DMS153 (cell line): ENCODE results near the gene LSM3.

Experiments
- DNase-seq: peaks from one replicate; lab custom pipeline; 2025; lab: John Stamatoyannopoulos, UW

Gene LSM3

GRCh38 chr3:14178247-14179113 is at the start of gene LSM3, which contains the start of gene XPC:
LSM3 (plus strand) TSS chr3:14178817; CDS start chr3:14178861, 44 bp downstream.
XPC (minus strand) TSS chr3:14178601; CDS start chr3:14178568, 33 bp downstream.
- DNase-seq, result peak; percentile 91

GRCh38 chr3:14129296-14129695 is 49.3 kb upstream of the LSM3 start:
- DNase-seq, result no peak

- no peak for DNase-seq
These were observed 48.4 kb upstream of the LSM3 start for GRCh38 chr3:14130230-14130629.

- DNase-seq, result no peak
These were observed 47.9 kb upstream of the LSM3 start for GRCh38 chr3:14130707-14131106.

- no peak for DNase-seq
These were observed 47.5 kb upstream of the LSM3 start for GRCh38 chr3:14131134-14131533.

GRCh38 chr3:14132120-14132519 is 46.5 kb upstream of the LSM3 start:
- DNase-seq, result no peak

- no peak for DNase-seq
These were observed 45.9 kb upstream of the LSM3 start for GRCh38 chr3:14132689-14133088.

- DNase-seq, result no peak
These were observed 45.3 kb upstream of the LSM3 start for GRCh38 chr3:14133188-14133800.

GRCh38 chr3:14133876-14134275 is 44.7 kb upstream of the LSM3 start:
- DNase-seq, result no peak

GRCh38 chr3:14134291-14134690 is 44.3 kb upstream of the LSM3 start:
- no peak for DNase-seq

- DNase-seq, result no peak
These were observed 43.0 kb upstream of the LSM3 start for GRCh38 chr3:14135581-14135980.

GRCh38 chr3:14137004-14137403 is 41.6 kb upstream of the LSM3 start:
- no peak for DNase-seq

GRCh38 chr3:14137445-14137844 is 41.2 kb upstream of the LSM3 start:
- no peak for DNase-seq

- DNase-seq, result no peak
These were observed 40.3 kb upstream of the LSM3 start for GRCh38 chr3:14138109-14138877.

GRCh38 chr3:14138878-14139655 is 39.5 kb upstream of the LSM3 start:
- DNase-seq, result no peak

GRCh38 chr3:14139771-14140170 is 38.8 kb upstream of the LSM3 start:
- no peak for DNase-seq

GRCh38 chr3:14140668-14141067 is 37.9 kb upstream of the LSM3 start:
- no peak for DNase-seq

GRCh38 chr3:14141144-14141543 is 37.5 kb upstream of the LSM3 start:
- peak; percentile 45 for DNase-seq

GRCh38 chr3:14141602-14142341 is 36.8 kb upstream of the LSM3 start:
- DNase-seq, result no peak

GRCh38 chr3:14142567-14143270 is 35.9 kb upstream of the LSM3 start:
- no peak for DNase-seq
